NCI-H1930 (cell line): ENCODE results near the gene LITAF.

ENCODE experiments used
- DNase-seq, 2 experiments: peaks; one replicate each; lab custom pipeline; 2025; lab: John Stamatoyannopoulos, UW

The LITAF gene

DNA sequence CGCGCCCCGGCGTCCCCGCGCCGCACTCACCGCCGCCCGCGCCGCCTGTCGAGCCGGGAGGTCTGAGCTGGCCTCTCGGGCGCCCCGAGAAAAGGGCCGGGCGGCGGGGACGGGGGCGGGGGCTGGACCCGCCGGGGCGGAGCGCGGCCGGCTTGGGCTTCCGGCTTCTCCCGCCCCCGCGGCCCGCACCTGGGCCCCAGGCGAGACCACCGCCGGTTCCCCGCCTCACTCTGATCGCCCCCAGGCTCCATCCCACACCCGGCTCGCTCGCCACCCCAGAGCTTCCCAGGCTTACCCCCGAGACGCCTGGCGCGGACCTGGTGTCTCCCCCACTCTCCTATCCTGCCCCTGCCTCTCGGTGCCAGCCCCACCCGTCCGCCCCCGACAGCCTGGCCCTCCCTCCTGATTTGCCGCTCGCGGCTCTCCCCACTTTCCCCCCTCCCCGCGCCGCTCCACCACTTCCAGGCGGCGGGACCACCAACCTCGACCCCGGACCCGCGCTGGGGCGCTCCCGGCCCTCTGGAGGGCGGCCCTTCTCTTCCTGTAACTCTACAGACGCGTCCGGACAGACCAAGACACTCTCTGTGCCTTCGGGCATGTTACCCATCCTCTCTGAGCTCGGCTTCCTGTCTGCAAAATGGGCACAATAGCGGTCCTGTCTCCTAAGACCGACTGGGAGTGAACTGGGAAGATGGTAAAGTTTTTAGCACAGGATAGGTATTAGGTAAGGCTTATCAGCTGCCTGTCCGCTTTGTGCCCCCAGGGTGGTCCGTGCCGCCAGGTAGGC is at the start of gene LITAF:
Gene LITAF (minus strand): TSS at position 64 of the 787 bp plus-strand sequence. CDS start 30,189 bp downstream, outside the sequence.
- peak in 1 of 2 experiments; percentile 51 for DNase-seq

- DNase-seq: peak in 1 of 2 experiments; percentile 56
Measured at GRCh38 chr16:11636172-11636721, 49.5 kb upstream of the LITAF start.

GRCh38 chr16:11635679-11636171 is 49.0 kb upstream of the LITAF start:
- no peak for DNase-seq

DNA sequence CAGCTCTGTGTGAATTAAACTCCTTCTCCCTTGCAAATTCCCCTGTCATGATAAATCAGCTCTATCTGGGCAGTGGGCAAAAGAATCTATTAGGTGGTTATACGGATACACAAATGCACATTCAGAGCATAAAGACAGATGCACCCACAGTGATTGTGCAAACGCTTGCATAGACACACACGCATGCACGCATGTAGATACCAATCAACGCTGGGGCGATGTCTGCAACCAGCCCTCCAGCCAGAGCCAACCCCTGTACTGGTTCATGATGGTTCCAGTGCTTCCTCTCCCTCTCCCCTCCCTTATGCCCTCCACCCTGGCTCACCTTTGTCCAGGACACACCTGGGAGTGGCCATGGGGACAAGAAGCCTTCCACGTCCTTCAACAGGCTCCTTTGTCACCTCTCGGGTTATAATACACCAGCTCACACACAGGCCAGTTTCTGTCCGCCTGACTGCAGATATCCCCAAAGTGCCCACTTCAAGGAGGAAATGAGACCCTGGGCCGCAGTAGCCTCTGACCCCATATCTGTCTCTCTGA is 48.5 kb upstream of the LITAF start:
- no peak for DNase-seq

GRCh38 chr16:11634312-11634711 is 47.6 kb upstream of the LITAF start:
- DNase-seq: no peak

DNA sequence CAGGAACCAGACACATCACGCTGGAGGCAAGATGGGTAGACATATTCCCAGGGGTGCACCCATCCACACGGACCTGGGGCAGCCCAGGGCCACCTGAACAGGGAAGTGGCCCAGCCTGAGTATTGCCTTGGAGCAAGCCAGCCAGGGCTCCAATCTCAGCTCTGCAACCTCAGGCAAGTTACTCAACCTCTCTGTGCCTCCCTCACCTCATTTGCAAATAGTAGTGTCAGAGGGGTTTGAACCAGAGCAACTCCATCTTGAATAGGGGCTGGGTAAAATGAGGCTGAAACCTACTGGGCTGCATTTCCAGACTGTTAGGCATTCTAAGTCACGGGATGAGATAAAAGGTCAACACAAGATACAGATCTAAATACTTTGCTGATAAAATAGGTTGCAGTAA is 46.4 kb upstream of the LITAF start:
- DNase-seq: no peak

DNA sequence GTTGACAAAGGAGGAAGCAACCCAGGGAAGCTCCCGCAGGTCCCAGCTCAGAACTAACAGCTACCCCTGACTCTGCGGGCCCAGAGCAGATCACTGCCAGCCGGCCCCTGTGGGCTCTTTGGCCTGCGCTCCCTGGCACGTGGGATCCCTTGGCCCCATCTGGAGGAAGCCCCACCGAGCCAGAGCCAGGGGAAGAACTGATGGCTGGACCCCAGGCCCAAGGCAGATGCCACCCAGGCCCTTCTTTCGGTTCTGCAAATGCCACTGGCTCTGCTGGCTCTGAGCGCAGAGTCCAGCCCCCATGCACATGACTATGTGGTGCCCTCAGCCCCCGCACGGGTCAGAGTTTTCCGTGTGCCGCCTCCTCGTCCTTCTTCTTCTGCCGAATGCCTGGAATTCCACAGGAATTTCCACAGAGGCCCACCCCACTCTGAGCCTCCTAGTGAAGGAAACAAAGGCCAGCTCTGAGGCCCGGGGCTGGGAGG is 45.8 kb upstream of the LITAF start:
- DNase-seq: no peak

DNA sequence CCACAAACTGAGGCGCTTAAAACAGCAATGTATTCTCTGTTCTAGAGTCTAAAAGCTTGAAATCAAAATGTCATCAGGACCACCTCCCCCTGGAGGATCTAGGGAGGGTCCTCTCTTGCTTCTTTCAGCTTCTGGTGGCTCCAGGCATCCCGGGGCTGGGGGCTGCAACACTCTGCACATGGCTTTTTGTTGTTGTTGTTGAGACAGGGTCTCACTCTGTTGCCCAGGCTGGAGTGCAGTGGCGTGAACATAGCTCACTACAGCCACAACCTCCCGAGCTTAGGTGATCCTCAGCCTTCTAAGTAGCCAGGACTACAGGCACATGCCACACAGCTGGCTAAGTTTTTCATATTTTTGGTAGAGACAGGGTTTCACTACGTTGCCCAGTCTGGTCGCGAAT is 44.5 kb upstream of the LITAF start:
- DNase-seq: no peak

DNA sequence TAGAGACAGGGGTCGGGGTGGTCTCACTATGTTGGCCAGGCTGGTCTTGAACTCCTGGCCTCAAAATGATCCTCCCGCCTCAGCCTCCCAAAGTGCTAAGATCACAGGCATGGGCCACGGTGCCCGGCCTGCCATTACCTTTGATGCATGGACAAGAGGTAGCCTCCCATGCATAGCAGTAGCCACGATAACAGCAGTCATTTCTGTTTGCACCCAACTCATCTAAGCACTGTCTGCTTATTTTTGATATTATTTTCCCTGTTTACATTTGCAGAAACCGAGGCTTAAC is 44.0 kb upstream of the LITAF start:
- DNase-seq: no peak

DNA sequence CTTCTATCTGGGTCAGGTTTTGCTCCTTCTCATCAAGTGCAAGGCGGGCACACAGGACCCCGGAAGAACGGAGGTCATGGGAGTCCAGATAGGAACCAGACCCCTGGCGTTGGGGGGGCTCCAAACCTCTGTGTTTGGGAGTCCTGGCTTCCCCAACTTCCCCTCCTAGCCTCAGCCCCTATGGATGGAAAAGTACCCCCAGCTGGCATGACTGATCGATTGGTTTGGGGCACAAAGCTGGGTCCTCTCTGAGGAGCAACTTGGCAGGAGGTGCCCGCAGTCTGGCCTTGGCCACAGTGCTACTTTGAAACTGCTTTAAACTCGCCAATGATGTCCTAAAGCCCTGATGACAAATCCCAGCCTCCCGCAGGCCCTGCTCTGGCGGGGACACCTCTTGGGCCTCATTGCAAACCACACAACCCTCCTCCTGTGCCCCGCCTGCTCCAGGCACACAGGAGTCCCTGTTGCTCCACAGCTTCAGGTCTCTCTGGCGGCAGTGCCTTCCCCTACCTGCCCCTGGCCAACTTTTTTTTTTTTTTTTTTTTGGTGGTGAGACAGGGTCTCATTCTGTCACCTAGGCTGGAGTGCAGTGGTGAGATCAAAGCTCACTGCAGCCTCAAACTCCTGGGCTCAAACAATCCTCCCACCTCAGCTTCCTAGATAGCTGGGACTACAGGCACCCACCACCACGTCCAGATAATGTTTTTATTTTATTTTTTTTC is 43.5 kb upstream of the LITAF start:
- DNase-seq: no peak

- DNase-seq: no peak
Measured at GRCh38 chr16:11629071-11630030, 42.6 kb upstream of the LITAF start.

DNA sequence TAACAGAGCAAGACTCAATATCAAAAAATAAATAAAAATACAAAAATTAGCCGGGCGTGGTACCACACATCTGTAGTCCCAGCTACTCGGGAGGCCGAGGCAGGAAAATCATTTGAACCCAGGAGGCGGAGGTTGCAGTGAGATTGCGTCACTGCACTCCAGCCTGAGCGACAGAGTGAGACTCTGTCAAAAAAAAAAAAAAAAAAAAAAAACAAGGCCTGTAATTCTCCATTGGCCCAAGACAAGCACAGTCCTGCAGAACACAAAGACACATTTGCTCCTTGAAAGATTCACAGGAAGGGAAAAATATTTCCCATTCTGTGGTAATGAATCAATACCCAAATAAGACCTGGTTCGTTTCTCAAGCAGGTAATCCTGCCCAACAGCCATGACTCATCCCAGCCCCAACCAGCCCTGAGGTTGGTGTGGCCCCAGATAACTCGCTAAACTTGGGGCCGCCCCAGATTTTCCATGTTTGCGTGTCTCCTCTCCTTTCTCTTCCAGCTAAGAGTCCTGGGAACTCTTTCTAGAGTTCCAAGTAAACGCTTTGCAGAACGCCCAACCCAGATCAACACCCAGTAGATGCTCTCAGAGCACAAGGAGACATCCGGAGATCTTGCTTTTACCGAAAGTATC is 41.2 kb upstream of the LITAF start:
- DNase-seq: no peak

DNA sequence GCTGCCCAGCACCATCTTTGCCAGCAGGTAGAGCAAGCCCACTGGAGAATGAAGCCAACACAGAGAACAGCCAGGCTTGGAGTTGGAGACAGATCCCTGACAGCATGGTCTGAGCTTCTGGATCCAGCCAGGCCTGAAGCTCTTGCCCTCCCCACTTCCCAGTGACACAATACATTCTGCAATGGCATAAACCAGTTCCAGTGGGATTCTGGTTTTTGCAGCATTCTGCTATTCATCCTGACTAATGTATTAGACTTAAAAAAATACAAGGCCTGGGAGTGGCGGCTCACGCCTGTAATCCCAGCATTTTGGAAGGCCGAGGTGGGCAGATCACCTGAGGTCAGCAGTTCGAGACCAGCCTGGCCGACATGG is 40.6 kb upstream of the LITAF start:
- no peak for DNase-seq

DNA sequence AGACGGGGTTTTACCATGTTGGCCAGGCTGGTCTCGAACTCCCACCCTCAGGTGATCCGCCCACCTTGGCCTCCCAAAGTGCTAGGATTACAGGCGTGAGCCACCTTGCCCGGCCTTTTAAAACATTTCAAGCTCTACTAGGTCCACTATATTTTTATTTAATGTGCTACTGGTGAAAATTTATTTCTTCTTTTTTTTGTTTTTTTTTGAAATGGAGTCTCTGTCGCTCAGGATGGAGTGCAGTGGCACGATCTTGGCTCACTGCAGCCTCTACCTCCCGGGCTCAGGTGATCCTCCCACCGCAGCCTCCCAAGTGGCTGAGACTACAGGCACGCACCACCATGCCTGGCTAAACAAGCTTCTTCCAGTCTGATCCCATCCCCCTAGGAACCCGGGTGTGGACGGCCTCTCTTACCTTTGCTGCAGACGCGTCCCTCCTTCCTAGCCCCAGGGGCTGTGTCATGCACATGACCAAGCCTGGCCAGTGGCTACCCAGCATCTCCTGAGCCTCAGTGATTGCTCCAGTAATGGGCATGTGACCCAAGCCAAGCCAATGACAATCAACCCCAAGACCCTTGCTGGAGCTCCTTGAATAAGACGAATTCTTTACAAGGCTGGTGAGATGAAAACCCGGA is 40.1 kb upstream of the LITAF start:
- no peak for DNase-seq

- no peak for DNase-seq
Measured at GRCh38 chr16:11625769-11626168, 39.0 kb upstream of the LITAF start.

DNA sequence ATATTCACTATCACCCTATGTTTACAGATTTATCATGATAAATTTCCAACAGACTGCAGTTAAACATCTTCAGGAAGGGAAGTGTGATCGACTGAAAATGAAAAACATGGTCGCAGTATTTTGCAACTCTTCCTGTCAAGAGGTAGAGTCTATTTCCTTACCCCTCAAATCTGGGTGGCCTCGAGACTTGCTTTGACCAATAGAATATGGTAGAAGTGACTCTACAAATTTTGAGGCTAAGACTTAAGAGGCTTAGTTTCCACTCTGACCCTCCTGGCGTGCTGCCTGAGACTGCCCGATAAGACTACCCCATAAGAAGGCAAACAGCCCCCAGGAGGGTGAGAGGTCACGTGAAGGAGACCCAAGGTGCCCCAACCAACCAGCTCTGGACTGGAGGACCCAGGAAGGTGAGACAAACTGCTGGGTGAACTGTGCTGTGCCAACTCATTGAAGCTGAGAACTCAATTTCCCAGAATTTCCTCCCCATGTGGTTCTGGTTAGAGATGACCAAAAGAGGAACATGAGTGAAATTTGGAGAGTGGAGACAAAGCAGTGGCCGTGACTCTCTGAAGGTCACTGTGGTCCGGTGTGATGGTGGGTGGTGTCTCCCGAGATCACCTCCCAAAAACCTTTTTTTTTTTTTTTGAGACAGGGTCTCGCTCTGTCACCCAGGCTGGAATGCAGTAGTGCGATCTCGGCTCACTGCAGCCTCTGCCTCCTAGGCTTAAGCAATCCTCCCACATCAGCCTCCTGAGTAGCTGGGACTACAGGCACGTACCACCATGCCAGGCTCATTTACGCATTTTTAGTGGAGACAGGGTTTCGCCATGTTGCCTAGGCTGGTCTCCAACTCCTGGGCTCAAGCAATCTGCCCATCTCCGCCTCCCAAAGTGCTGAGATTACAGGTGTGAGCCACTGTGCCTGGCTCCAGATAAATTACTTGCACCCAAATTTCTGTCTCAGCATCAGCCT is 38.2 kb upstream of the LITAF start:
- DNase-seq: no peak

DNA sequence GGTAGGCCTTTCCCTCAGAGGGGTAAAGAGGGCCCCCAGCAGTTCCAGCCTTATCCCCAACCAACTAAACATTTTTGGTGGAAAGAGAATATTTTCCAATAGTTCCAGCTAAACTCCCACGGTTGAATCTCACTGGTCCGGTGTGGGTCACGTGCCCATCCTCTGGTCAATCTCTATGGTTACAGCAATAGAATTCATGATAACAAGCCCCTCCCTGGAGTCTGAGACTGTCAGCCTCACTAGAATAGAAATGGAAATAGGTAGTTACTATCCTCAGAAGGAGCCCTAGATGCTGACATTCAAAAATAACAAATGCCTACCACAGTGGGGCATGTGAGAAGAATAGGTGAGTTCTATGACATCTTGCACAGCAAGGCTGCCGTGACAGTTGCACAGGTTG is 37.5 kb upstream of the LITAF start:
- DNase-seq: no peak

- no peak for DNase-seq
Measured at GRCh38 chr16:11621920-11622651, 35.4 kb upstream of the LITAF start.

DNA sequence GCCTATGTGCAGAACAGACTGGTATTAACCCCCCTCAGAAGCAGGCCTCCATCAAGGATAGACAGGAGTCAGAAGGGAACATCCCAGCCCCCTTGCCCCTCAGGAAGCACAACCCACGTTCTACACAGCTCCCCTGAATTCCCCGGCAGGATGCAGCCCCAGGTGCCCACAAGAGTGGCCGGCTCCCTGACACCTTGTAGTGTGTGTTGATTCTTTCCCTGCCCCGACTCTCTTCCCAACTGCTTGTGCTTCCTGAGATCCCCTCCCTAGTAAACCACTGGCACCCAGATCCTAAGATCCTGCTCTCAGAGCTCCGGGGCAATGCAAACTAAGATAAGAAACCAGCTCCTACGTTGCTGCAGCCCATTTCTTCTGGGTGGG is 34.8 kb upstream of the LITAF start:
- DNase-seq: no peak
